ENCODE data around the gene COX5A. TPM values are rescaled to one million over a fixed set of nuclear protein-coding genes. Genes with fewer than 3 reads are reported as not detected.
A peak's percentile ranks its signal among the peaks of the same experiment; 100 is the strongest.

Gene COX5A
- total and polyA plus RNA-seq, 2 of the 13 experiments (the other 11 are each of a cell fraction or from before 2014, with no cell fraction given), result 158 to 218 TPM

- TF ChIP-seq REST (IDR thresholded peaks at IDR 0.05; ENCODE audit: borderline replicate concordance in 1 of 2, low read depth in 1 of 2, low read length in 2 of 2) (peak in 1 of 2 experiments; percentile 25; a peak in 1 of 4 replicates), ZNF142 (CRISPR knock-in tag; IDR thresholded peaks at IDR 0.05) (0 out of 2 replicates have a peak, but pooled peaks have one; percentile 63), KIAA2018 (CRISPR knock-in tag; IDR thresholded peaks at IDR 0.05; ENCODE audit: borderline replicate concordance) (no peak), PBX3 (CRISPR knock-in tag; IDR thresholded peaks at IDR 0.05; ENCODE audit: borderline replicate concordance) (no peak), RBM22 (optimal IDR thresholded peaks at IDR 0.05; ENCODE audit: low read length) (no peak), ZNF552 (CRISPR knock-in tag; IDR thresholded peaks at IDR 0.05; ENCODE audit: borderline replicate concordance) (peak; percentile 41; the same call in 1 of the 2 replicates), ZNF446 (CRISPR knock-in tag; IDR thresholded peaks at IDR 0.05) (peak; percentile 90)
These were observed at the start of gene COX5A (continued) for GRCh38 chr15:74937590-74938371.

All from HepG2 (cell line).